ENCODE results near the gene KCNQ5.
A peak's percentile ranks its signal among the peaks of the same experiment; 100 is the strongest.
"Not testable (repeated sequence)": the region's sequence is repeated elsewhere in the genome, so short reads cannot be mapped to it uniquely, and the experiment has no call there.

KCNQ5 gene

GRCh38 chr6:72621291-72622093, at the start of gene KCNQ5:
Gene KCNQ5 (plus strand): TSS chr6:72622064.
- no peaks in the 10 kb centered on the region for H3K9me2 ChIP-seq (ENCODE audit: low read depth, low read length)
- H3K9me3 ChIP-seq (ENCODE audit: low read length), result no peaks in the 10 kb centered on the region
- H4K20me1 ChIP-seq (ENCODE audit: insufficient read depth, low read length), result no peaks in the 10 kb centered on the region
- TF ChIP-seq EZH2 (IDR thresholded peaks at IDR 0.05; ENCODE audit: borderline replicate concordance, low read length) (no peak), CTCF (IDR thresholded peaks at IDR 0.05; ENCODE audit: low read length) (no peak)
- H3K9ac ChIP-seq (ENCODE audit: low read length), result peak within 1 kb of the TSS; percentile 95
- H2AFZ ChIP-seq (ENCODE audit: low read length), result peak within 1 kb of the TSS; percentile 60; the same call in 1 of the 2 replicates
- no peaks in the 10 kb centered on the region for H3K27me3 ChIP-seq (ENCODE audit: insufficient read depth, low read length)
- peak within 1 kb of the TSS; percentile 93 for H3K27ac ChIP-seq (ENCODE audit: low read depth, low read length, poor library complexity, severe bottlenecking)
- H3K36me3 ChIP-seq (ENCODE audit: insufficient read depth, low read length), result peaks cover 2% of the 10 kb centered on the region; the same call in 1 of the 2 replicates
- peaks cover 32% of the 10 kb centered on the region for H3K79me2 ChIP-seq (ENCODE audit: insufficient read depth, low read length)
- peak within 1 kb of the TSS; percentile 80 for H3K4me3 ChIP-seq (ENCODE audit: low read depth, low read length, poor library complexity, severe bottlenecking)
- H3K4me2 ChIP-seq (ENCODE audit: low read length), result peak within 1 kb of the TSS; percentile 79
- no peaks in the 10 kb centered on the region for H3F3A ChIP-seq (ENCODE audit: insufficient read depth, low read length)
- H3K4me1 ChIP-seq (ENCODE audit: insufficient read depth, low read length, severe bottlenecking), result peaks cover 52% of the 10 kb centered on the region

- no peaks in the 10 kb centered on the region for H3F3A ChIP-seq (ENCODE audit: insufficient read depth, low read length)
- no peaks in the 10 kb centered on the region; the same call in 1 of the 2 replicates for H3K27me3 ChIP-seq (ENCODE audit: insufficient read depth, low read length)
- no peaks in the 10 kb centered on the region for H3K9me3 ChIP-seq (ENCODE audit: low read length)
- TF ChIP-seq EZH2 (IDR thresholded peaks at IDR 0.05; ENCODE audit: borderline replicate concordance, low read length) (no peak), CTCF (IDR thresholded peaks at IDR 0.05; ENCODE audit: low read length) (no peak)
- H3K36me3 ChIP-seq (ENCODE audit: insufficient read depth, low read length), result no peaks in the 10 kb centered on the region
- H3K4me3 ChIP-seq (ENCODE audit: low read depth, low read length, poor library complexity, severe bottlenecking), result no peak overlapping the region
- no peak overlapping the region for H2AFZ ChIP-seq (ENCODE audit: low read length)
- H3K4me1 ChIP-seq (ENCODE audit: insufficient read depth, low read length, severe bottlenecking), result no peaks in the 10 kb centered on the region
- no peak overlapping the region for H3K9ac ChIP-seq (ENCODE audit: low read length)
- H3K9me2 ChIP-seq (ENCODE audit: low read depth, low read length), result no peaks in the 10 kb centered on the region
- H3K79me2 ChIP-seq (ENCODE audit: insufficient read depth, low read length), result no peaks in the 10 kb centered on the region
- no peak overlapping the region for H3K4me2 ChIP-seq (ENCODE audit: low read length)
- no peak overlapping the region for H3K27ac ChIP-seq (ENCODE audit: low read depth, low read length, poor library complexity, severe bottlenecking)
- H4K20me1 ChIP-seq (ENCODE audit: insufficient read depth, low read length), result no peaks in the 10 kb centered on the region
Observed at GRCh38 chr6:72579865-72580264, 42.0 kb upstream of the KCNQ5 start.

DNA sequence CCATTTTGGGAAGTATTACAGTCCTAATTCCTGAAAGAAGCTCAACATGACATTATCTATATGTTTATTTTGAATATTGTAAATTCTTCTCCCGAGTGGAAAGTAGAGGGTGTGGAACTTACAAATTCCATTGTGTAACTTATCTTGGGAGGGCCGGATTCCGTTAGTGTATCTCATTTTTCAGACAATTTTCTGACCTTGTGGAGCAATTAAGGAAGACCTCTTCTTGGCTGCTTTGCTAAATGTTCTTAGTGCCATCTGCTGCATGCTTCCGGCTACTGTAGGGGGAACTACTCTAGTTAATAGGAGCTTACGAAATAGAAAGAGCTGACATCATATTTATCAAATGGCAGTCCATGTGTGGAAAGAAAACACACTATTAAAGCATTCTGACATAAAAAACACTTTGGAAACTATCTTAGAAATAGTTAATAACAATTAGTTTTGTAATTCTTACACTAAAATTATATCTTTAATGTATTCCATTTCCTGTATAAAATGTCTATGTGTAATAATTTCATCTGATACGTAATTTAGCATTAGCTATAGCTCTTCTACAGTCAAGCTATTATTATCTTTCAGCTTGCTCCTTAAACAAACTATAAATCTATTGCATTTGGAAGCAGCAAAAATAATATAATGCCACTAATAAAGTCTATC, 41.5 kb upstream of the KCNQ5 start:
- no peak overlapping the region for H3K9ac ChIP-seq (ENCODE audit: low read length)
- no peaks in the 10 kb centered on the region for H4K20me1 ChIP-seq (ENCODE audit: insufficient read depth, low read length)
- H3K4me2 ChIP-seq (ENCODE audit: low read length), result no peak overlapping the region
- TF ChIP-seq EZH2 (IDR thresholded peaks at IDR 0.05; ENCODE audit: borderline replicate concordance, low read length), result no peak
- TF ChIP-seq CTCF (IDR thresholded peaks at IDR 0.05; ENCODE audit: low read length), result peak; percentile 60
- H3K9me2 ChIP-seq (ENCODE audit: low read depth, low read length), result no peaks in the 10 kb centered on the region
- H3K79me2 ChIP-seq (ENCODE audit: insufficient read depth, low read length), result no peaks in the 10 kb centered on the region
- H3K27ac ChIP-seq (ENCODE audit: low read depth, low read length, poor library complexity, severe bottlenecking), result no peak overlapping the region
- H3K9me3 ChIP-seq (ENCODE audit: low read length), result no peaks in the 10 kb centered on the region
- no peak overlapping the region for H3K4me3 ChIP-seq (ENCODE audit: low read depth, low read length, poor library complexity, severe bottlenecking)
- H2AFZ ChIP-seq (ENCODE audit: low read length), result no peak overlapping the region
- H3K36me3 ChIP-seq (ENCODE audit: insufficient read depth, low read length), result no peaks in the 10 kb centered on the region
- no peaks in the 10 kb centered on the region for H3K4me1 ChIP-seq (ENCODE audit: insufficient read depth, low read length, severe bottlenecking)
- H3F3A ChIP-seq (ENCODE audit: insufficient read depth, low read length), result no peaks in the 10 kb centered on the region
- H3K27me3 ChIP-seq (ENCODE audit: insufficient read depth, low read length), result no peaks in the 10 kb centered on the region; the same call in 1 of the 2 replicates

- not testable (repeated sequence) for H2AFZ ChIP-seq (ENCODE audit: low read length); H3K4me1 ChIP-seq (ENCODE audit: insufficient read depth, low read length, severe bottlenecking); H3K27me3 ChIP-seq (ENCODE audit: insufficient read depth, low read length); H3K27ac ChIP-seq (ENCODE audit: low read depth, low read length, poor library complexity, severe bottlenecking); H3K4me3 ChIP-seq (ENCODE audit: low read depth, low read length, poor library complexity, severe bottlenecking); H3K79me2 ChIP-seq (ENCODE audit: insufficient read depth, low read length); H3K4me2 ChIP-seq (ENCODE audit: low read length); H3K9me3 ChIP-seq (ENCODE audit: low read length); H3F3A ChIP-seq (ENCODE audit: insufficient read depth, low read length); H3K36me3 ChIP-seq (ENCODE audit: insufficient read depth, low read length); H4K20me1 ChIP-seq (ENCODE audit: insufficient read depth, low read length); H3K9me2 ChIP-seq (ENCODE audit: low read depth, low read length); H3K9ac ChIP-seq (ENCODE audit: low read length)
Observed at GRCh38 chr6:72580950-72581349, 40.9 kb upstream of the KCNQ5 start.
